Measurements from ENCODE around the gene PCGF1. TPM values are rescaled to one million over a fixed set of nuclear protein-coding genes. Genes with fewer than 3 reads are reported as not detected.
"Not testable (repeated sequence)": the region's sequence is repeated elsewhere in the genome, so short reads cannot be mapped to it uniquely, and the experiment has no call there.

PCGF1 gene
- total RNA-seq, 1 donor = 16.2 TPM

DNA sequence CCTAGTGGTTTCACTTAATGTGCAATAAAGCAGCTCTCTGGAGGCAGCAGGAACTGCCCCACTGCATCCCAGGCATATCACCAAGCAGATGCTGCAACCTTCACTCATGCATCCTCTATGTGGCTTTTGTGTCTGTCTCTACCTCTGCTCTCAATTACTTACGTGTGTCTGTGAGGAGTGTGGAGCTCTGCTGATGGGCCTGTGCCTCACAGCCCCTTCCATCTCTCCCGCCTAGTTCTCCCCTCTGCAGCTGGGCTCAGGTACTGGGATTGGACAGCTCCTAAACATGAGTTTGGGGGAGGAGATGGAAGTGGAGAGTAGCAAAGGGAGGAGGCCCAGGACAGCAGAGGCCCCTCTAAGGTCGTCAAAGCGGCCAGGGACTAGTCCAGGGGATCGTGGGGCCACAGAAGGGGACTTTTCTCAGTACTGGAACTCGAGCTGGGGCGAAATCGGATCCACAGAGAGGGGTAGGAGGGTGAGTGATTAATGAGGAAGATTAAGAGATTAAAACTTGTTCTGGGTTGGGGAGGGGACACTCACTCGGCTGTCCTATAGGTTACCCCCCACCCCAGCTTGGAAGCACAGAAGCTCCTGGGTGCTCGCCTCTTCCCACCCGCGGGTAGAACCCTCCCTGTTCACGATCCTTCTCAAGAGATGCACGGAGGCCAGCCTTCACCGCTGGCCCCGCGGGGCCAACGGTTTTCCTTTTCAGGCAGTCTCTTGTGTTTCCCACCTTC is 6.0 kb downstream of the PCGF1 start:
- DNase-seq (ENCODE audit: low read depth in 2 of 3, low spot score in 2 of 3) = no peak

- no peak for DNase-seq (ENCODE audit: low read depth in 2 of 3, low spot score in 2 of 3)
Measured at GRCh38 chr2:74500578-74500946, 6.9 kb downstream of the PCGF1 start.

DNA sequence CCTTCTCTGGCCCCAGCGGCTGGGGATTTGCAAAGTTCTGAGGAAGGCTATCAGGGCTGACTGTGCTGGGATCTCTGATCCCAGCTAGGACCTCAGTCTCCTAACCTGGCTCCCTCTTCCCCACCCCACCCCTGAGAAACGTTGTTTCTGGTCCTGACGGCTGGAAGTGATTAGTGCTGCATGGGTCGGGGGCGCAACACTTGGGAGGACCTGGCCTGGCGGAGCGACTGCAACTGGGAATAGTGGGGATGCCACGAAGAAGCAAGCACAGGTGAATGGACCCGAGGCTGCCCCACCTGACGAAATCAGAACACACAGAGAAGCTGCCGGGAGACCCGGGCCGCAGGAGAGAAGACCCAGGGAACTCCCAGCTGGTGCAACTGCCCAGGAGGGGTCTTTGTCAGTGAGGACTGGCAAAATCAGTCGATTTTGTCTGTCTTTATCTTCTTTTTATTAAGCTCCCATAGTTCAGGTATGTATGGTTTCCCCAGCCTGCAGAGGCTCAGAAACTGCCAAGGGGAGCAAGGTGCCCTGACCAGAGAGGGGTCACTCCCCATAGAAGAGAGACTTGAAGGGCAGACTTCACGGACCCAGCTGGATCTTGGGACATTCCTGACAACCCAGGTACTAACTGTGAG is 7.4 kb downstream of the PCGF1 start:
- no peak for DNase-seq (ENCODE audit: low read depth in 2 of 3, low spot score in 2 of 3)

DNA sequence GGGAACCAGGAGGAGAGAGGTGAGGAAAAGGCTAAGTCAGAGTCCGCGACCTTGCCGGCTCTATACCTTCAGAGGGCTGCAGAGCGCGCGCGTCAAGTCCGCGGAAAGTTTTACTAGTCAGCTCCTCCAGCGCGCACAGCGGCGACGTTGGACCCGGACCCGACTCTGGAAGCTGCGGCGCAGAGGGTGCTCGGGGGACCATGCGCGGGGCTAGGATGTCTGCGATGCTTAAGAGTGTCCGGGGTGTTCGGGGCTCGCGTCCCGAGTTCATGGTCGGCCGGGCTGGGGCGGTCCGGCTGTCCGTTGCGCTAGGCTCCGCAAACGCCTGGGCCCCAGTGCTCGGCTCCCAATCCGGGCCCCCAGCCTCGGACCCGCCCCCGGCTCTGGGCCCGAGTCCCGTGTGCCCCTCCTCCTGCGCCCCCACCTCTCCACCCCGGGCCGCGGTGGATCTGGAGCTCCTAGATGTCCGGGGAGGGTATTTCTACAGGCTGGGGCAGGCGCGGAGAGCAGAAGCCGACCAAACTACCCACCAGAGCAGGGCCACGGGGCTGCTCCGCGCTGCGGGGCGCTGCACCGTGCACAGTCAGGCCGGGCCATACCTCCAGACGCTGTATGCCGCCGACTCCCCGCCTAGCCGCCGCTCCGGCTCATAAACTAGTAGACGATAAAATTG is 8.1 kb downstream of the PCGF1 start, which contains the start of gene LBX2:
TSS of gene LBX2 (minus strand) at position 337 of the 673 bp plus-strand sequence. CDS start at position 271, 66 bp downstream.
- DNase-seq (ENCODE audit: low read depth in 2 of 3, low spot score in 2 of 3) = peak in 1 of 3 donors; percentile 35

GRCh38 chr2:74498500-74499266 is 8.8 kb downstream of the PCGF1 start:
- DNase-seq (ENCODE audit: low read depth in 2 of 3, low spot score in 2 of 3) = peak in 1 of 3 donors; percentile 33

- no peak for DNase-seq (ENCODE audit: low read depth in 2 of 3, low spot score in 2 of 3)
Measured at GRCh38 chr2:74497777-74498499, 9.6 kb downstream of the PCGF1 start.

DNA sequence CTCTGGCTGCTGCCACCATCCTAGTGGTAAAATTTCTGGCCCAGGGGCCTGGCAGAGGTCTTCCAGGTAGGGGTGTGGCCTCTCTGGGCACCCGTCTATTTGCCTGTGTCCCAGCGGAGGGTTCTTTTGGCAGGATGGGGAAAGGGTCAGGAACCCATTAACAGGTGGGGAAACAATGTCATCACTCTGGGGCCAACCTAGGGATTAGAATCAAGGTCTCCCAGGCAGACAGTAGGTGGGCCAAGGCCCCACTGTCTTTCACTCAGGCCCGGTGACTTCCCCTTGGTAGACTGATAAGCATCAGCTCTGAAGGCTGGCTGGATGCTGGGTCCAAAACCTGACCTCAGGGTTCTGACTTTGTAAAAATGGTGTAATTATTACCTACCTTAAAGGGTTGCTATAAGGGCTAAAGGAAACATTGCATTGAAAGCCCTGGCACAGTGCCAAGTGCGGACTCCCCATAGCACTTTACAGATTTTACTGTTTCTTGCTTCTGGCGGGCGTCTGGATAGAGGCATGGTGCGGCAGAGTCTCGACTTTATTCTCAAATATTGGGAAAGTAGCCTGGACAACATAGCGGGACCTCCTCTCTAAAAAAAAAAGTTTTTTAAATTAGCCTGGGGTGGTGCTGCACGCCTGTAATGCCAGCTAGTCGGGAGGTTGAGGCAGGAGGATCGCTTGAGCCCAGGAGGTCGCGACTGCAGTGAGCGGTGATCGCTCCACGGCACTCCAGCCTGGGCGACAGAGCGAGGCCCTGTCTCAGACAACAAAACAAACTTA is 10.3 kb downstream of the PCGF1 start:
- no peak for DNase-seq (ENCODE audit: low read depth in 2 of 3, low spot score in 2 of 3)

DNA sequence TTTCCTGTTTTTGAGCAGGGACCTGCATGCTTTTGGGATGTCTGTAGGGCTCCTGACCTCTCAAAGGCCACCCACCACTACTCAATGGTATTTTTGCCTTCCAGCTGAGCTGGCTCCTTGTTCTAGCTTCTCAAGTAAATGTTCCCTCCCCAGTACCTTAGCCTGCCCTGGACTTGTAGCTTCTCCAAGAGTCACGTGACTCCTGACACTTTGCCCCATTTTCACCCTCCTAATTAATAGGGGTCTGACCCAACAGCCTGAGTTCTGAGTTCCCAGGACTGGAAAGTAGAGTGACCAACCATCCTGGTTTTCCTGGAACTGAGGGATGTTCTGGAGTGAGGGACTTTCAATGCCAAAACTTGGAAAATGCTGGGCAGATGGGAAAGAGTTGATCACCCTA is 12.1 kb downstream of the PCGF1 start:
- no peak for DNase-seq (ENCODE audit: low read depth in 2 of 3, low spot score in 2 of 3)

GRCh38 chr2:74493546-74493945 is 13.9 kb downstream of the PCGF1 start:
- no peak for DNase-seq (ENCODE audit: low read depth in 2 of 3, low spot score in 2 of 3)

GRCh38 chr2:74491648-74492544 is 15.6 kb downstream of the PCGF1 start:
- DNase-seq (ENCODE audit: low read depth in 2 of 3, low spot score in 2 of 3) = no peak

- no peak for DNase-seq (ENCODE audit: low read depth in 2 of 3, low spot score in 2 of 3)
Measured at GRCh38 chr2:74489906-74490305, 17.6 kb downstream of the PCGF1 start.

GRCh38 chr2:74488643-74489481 is 18.6 kb downstream of the PCGF1 start:
- no peak for DNase-seq (ENCODE audit: low read depth in 2 of 3, low spot score in 2 of 3)

GRCh38 chr2:74486141-74486540 is 21.4 kb downstream of the PCGF1 start:
- no peak for DNase-seq (ENCODE audit: low read depth in 2 of 3, low spot score in 2 of 3)

GRCh38 chr2:74483675-74484164 is 23.8 kb downstream of the PCGF1 start:
- not testable (repeated sequence) for DNase-seq (ENCODE audit: low read depth in 2 of 3, low spot score in 2 of 3)

DNA sequence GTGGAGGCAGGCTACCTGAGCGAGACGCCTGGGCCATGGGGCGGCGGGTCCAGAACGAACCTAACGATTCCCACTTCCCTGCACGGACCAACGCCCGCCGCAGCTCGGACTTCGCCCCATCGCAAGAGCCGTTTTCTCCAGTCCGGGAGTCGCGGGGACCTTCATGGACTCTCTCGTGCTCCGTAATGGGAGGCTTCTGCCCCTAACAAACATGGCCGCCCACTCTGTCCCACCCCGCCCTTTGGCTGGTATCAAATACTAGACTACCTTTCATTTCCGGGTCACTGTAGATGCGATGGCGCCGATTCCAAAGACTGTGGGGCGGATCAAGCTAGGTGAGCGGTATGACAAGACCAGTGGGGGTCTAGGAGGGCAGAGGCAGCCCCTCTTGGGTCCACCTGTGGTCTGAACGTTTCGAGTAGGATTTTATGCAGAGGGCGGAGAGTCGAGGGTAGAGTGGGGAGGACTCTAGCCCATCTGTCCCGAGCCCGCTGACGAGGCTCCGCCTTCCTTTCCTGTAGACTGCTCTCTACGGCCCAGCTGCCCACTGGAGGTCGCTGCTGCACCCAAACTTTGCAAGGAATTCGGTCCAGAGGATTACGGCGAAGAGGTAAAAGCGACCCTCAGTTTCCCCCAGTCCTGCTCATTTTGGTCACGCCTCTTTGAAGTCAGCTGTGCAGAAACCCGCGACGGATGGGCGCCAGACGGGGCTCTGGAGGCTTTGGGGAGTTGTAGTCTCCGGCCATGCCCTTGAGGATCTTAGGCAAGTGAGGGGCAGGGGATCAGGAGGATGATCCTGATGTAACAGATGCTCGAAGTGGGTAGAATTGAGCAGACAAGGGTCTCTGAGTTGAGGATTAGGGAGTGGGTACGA is 24.5 kb downstream of the PCGF1 start, which contains the start of the genes CCDC142 and TTC31:
TSS of gene CCDC142 (minus strand) at position 198 of the 874 bp plus-strand sequence. CDS start at position 37, 161 bp downstream.
TSS of gene TTC31 (plus strand) at position 281 of the 874 bp plus-strand sequence. CDS start at position 296, 15 bp downstream.
- DNase-seq (ENCODE audit: low read depth in 2 of 3, low spot score in 2 of 3) = peak; percentile 89 to 97 (median 95)
